Astrocyte of the spinal cord (primary cell): ENCODE measurements around the gene ANKRD27.
"Not testable (repeated sequence)": the region's sequence is repeated elsewhere in the genome, so short reads cannot be mapped to it uniquely, and the experiment has no call there.

Source experiments
- DNase-seq: peaks from one replicate; pipeline ENCODE4 v3.0.0; 2011; ENCODE audit warnings: low read depth, low spot score
- H3K4me3 ChIP-seq: 2 replicates; pipeline ENCODE4 v1.5.1; 2011; ENCODE audit warnings: low read depth, mild to moderate bottlenecking, low read length, moderate library complexity
- CTCF ChIP-seq: IDR thresholded peaks from 2 replicates; pipeline ENCODE4 v1.5.1; 2012; ENCODE audit warnings: low read depth, mild to moderate bottlenecking, low read length, inconsistent platforms
- in situ Hi-C: cut with HindIII; loops from 2 replicates; pipeline ENCODE4 v1.10.0; 2017; ENCODE audit warnings: low sequenced_read_pairs

ANKRD27 gene

DNA sequence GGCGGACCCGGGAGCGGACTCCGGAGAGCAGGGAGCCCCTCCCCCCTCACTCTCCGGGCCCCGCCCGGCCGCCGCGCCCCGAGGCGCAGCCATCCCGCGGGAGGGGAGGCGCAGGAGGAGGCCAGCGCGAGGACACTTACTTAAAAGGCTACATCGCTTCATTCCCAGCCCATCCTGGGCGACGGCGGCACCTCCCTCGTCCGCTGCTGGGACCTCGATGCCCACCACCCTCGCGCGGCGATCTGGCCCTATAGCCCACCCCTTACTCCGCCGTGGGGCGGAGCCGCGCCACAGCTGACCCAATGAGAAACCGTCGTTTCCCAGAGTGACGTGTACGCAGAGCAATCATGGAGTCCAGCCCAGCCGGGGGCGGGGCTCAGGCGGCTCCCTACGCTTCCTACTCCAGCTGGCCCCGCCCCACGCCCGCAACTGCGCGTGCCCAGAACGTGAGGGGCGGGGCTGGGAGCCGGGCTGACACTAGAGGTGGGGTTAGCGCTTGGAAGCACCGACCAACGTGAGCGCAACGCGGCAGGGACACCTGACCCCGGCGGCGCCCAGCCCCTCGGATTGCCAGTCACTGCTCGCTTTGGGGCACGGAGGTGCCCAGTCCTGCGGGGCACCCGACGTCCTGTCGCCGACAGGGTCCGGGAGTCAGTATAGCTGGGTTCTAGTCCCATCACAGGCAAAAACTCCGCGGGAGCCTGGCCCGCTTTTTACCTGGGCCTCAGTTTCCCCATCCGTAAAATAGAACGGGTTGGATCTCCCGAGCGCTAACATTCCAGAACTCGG is at the start of gene ANKRD27:
TSS of gene ANKRD27 (minus strand) at position 250 of the 789 bp plus-strand sequence. CDS start 16,165 bp downstream, outside the sequence.
- H3K4me3 ChIP-seq: peak within 1 kb of the TSS; percentile 75
- in situ Hi-C loops: no loop called here
- DNase-seq: peak; percentile 98
- no peak for TF ChIP-seq CTCF

GRCh38 chr19:32720936-32721250 is 45.9 kb upstream of the ANKRD27 start:
- in situ Hi-C loops: no loop called here
- no peak for TF ChIP-seq CTCF
- DNase-seq: no peak
- no peak overlapping the region for H3K4me3 ChIP-seq

DNA sequence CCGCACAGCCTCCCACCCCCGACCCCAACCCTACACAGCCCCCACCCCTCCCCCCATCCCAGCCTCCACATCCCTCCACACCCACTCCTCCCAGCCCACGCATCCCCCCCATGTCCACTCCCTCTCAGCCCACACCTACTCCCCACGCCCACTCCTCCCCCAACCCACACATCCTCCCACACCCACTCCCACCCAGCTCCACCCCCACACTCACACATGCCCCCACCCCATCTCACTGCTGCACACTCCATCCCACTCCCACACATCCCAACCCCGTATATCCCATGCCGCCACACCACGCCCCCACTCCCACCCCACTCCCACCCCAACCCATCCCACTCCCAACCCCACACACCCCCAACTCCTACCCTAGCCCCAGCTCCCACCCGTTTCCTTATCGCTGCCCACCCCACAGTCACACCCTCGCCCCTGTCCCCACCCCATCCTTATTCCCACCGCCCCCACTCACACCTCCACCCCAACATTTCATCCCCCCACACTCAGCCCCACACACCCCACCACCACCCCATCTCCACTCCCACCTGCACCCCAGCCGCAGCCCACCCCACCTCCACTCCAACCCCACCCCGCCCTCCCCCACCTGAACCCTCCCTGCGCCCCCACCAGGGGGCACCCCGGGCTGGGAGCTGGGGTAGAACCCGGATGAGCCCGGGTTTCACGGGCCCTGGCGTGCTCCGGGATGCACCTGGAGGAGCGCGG is 45.4 kb upstream of the ANKRD27 start:
- DNase-seq: no peak
- no peak for TF ChIP-seq CTCF

GRCh38 chr19:32719611-32720059 is 44.7 kb upstream of the ANKRD27 start, which contains the start of gene TDRD12:
Gene TDRD12 (plus strand): TSS chr19:32719767. CDS start chr19:32720073, 306 bp downstream.
- in situ Hi-C loops: no loop called here
- no peak for TF ChIP-seq CTCF
- H3K4me3 ChIP-seq: no peak within 1 kb of the TSS
- no peak for DNase-seq

More for the DNA sequence above, 45.4 kb upstream of the ANKRD27 start:
- H3K4me3 ChIP-seq: no peak overlapping the region
- in situ Hi-C loops: no loop called here

DNA sequence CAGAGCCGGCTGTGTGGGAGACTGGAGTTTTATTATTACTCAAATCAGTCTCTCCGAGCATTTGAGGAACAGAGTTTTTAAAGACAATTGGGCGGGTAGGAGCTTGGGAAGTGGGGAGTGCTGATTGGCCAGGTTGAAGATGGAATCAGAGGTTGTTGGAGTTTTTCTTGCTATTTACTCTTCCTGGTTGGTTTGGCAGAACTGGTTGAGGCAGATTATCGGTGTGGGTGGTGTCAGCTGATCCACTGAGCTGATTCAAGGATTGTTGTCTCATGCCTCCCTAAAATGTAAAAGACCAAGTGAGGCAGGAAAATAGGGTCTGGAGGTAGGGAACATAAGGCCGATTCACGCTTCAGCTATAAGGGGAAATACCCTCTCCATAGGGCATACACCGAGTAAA is 43.3 kb upstream of the ANKRD27 start:
- no peak overlapping the region for H3K4me3 ChIP-seq
- TF ChIP-seq CTCF: no peak
- in situ Hi-C loops: no loop called here
- DNase-seq: no peak

GRCh38 chr19:32717496-32717895 is 42.5 kb upstream of the ANKRD27 start:
- H3K4me3 ChIP-seq: no peak overlapping the region
- in situ Hi-C loops: no loop called here
- no peak for TF ChIP-seq CTCF
- DNase-seq: no peak

GRCh38 chr19:32716203-32716602 is 41.2 kb upstream of the ANKRD27 start:
- H3K4me3 ChIP-seq, in situ Hi-C loops, DNase-seq: not testable (repeated sequence)
